Measurements from ENCODE around the gene PDAP1. TPM values are rescaled to one million over a fixed set of nuclear protein-coding genes. Genes with fewer than 3 reads are reported as not detected.

The PDAP1 gene
- total RNA-seq, 1 experiment from 2014 or later: 87.2 TPM

DNA sequence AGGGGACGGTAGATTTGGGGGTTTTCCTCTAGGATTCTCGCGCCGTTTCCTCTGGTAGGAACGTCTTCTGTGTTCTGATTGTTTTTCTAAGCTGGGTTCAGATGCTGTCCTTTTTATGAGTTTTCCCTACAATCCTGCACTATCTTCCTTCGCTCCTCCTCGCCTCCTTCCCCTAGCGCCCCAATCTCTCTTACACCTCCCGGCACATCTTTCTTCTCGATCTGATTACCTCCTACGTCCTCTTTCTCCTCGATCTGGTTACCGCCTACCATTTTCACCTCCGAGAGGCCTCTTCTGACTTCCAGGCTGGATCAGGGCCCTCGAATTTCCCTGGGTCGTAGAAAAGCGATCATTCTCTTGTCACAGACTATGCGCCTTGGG, 785 bp upstream of the PDAP1 start:
- Mint-ChIP-seq H3K9me3 (ENCODE audit: low read depth, unreplicated experiment) (no peaks in the 10 kb centered on the region), H3K36me3 (ENCODE audit: insufficient read depth, unreplicated experiment) (peaks cover 58% of the 10 kb centered on the region), H3K27ac (ENCODE audit: unreplicated experiment) (peak overlapping the region; percentile 89), H3K4me3 (ENCODE audit: low read depth, unreplicated experiment) (peak overlapping the region; percentile 92), H3K4me1 (ENCODE audit: low read depth, unreplicated experiment) (peaks cover 5% of the 10 kb centered on the region), H3K27me3 (ENCODE audit: unreplicated experiment) (no peaks in the 10 kb centered on the region)
- TF ChIP-seq, protein P1, sequence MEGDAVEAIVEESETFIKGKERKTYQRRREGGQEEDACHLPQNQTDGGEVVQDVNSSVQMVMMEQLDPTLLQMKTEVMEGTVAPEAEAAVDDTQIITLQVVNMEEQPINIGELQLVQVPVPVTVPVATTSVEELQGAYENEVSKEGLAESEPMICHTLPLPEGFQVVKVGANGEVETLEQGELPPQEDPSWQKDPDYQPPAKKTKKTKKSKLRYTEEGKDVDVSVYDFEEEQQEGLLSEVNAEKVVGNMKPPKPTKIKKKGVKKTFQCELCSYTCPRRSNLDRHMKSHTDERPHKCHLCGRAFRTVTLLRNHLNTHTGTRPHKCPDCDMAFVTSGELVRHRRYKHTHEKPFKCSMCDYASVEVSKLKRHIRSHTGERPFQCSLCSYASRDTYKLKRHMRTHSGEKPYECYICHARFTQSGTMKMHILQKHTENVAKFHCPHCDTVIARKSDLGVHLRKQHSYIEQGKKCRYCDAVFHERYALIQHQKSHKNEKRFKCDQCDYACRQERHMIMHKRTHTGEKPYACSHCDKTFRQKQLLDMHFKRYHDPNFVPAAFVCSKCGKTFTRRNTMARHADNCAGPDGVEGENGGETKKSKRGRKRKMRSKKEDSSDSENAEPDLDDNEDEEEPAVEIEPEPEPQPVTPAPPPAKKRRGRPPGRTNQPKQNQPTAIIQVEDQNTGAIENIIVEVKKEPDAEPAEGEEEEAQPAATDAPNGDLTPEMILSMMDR (IDR thresholded peaks at IDR 0.05; ENCODE audit: unreplicated experiment): no peak
- TSS peak; percentile 46 for BruUV-seq (replicated peaks)
- intact Hi-C loops (cut with micrococcal nuclease; ENCODE audit: unreplicated experiment): no loop called here
- CTCF ChIA-PET: interaction anchor here (1.2 kb wide), 1 partner anchor 10 kb away, joined by 3 read pairs; no protein-coding TSS in a partner anchor
- no peak for DNase-seq

DNA sequence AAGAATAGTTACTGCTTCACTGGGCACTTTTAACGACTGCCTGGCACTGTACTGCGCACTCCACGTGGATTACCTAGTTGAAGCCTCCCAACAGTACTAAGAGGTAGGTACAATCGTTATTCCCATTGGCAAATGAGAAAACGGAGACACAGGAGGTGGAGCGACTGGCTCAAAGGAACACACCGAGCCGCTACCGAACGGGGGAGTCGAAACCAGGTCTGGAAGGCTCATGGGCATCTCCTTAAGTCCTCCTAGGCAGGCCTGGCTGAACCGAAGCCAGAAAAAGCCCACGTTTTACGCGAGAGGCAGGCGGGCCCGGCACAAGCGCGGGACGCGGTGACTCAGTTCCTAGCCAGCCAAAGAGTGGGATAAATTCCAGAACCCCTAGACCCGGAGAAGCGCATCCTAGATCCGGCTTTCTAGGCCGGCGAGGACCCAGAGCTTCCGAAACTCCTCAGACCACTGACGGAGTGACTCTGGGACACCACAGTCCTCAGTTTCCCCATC, 472 bp downstream of the PDAP1 start:
- TF ChIP-seq, protein P1 (IDR thresholded peaks at IDR 0.05; ENCODE audit: unreplicated experiment): no peak
- H3K9me3 Mint-ChIP-seq (ENCODE audit: low read depth, unreplicated experiment): no peaks in the 10 kb centered on the region
- no peaks in the 10 kb centered on the region for H3K27me3 Mint-ChIP-seq (ENCODE audit: unreplicated experiment)
- CTCF ChIA-PET: interaction anchor here (0.6 to 1.2 kb wide), 2 partner anchors 9 kb away, joined by 3 read pairs; no protein-coding TSS in a partner anchor
- peaks cover 5% of the 10 kb centered on the region for H3K4me1 Mint-ChIP-seq (ENCODE audit: low read depth, unreplicated experiment)
- peak overlapping the region; percentile 89 for H3K27ac Mint-ChIP-seq (ENCODE audit: unreplicated experiment)
- DNase-seq: peak; percentile 10
- peak overlapping the region; percentile 92 for H3K4me3 Mint-ChIP-seq (ENCODE audit: low read depth, unreplicated experiment)
- H3K36me3 Mint-ChIP-seq (ENCODE audit: insufficient read depth, unreplicated experiment): peaks cover 64% of the 10 kb centered on the region
- BruUV-seq (replicated peaks): no TSS peak
- intact Hi-C loops (cut with micrococcal nuclease; ENCODE audit: unreplicated experiment): no loop called here

DNA sequence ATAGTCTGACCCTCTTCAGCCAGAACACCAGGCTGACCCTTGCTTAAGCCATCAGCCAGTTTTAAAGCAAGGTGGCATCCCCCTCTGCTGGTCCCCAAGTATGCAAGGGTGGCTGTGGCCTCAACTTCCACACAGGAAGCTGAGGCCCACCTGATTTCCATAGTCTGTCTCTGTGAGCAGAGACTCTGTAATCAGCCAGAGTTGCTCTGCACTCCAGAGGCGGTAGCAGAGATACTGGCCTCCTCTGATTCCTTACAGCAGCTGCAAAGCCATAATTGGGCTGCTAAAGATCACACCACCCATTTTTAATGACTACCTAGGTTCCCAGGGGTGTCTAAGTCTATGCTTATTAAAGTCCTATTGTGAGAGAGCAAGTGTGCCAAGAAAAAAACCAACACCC, 1.8 kb downstream of the PDAP1 start:
- Mint-ChIP-seq H3K36me3 (ENCODE audit: insufficient read depth, unreplicated experiment) (peaks cover 61% of the 10 kb centered on the region), H3K9me3 (ENCODE audit: low read depth, unreplicated experiment) (no peaks in the 10 kb centered on the region), H3K27me3 (ENCODE audit: unreplicated experiment) (no peaks in the 10 kb centered on the region), H3K4me1 (ENCODE audit: low read depth, unreplicated experiment) (peaks cover 5% of the 10 kb centered on the region), H3K4me3 (ENCODE audit: low read depth, unreplicated experiment) (no peak overlapping the region), H3K27ac (ENCODE audit: unreplicated experiment) (no peak overlapping the region)
- TF ChIP-seq, protein P1 (IDR thresholded peaks at IDR 0.05; ENCODE audit: unreplicated experiment): no peak
- BruUV-seq (replicated peaks): no TSS peak
- intact Hi-C loops (cut with micrococcal nuclease; ENCODE audit: unreplicated experiment): no loop called here
- no peak for DNase-seq
- CTCF ChIA-PET: no interaction called here

DNA sequence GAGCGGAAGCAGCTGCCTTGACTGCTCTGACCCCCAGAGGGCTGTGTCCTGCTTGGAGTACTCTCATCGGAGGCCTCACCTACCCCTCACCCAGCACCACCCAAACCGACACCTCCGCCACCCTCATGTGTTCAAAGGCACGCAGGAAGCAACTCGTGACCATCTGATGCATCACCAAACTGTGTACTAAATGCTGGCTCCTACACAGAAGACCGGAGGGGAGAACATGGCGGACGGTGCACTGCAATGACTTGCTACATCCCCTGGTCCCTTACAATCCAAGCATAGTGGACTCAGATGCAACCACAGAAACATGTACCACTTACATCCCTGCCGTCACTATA, 3.4 kb downstream of the PDAP1 start:
- no peaks in the 10 kb centered on the region for H3K9me3 Mint-ChIP-seq (ENCODE audit: low read depth, unreplicated experiment)
- no peak for DNase-seq
- H3K36me3 Mint-ChIP-seq (ENCODE audit: insufficient read depth, unreplicated experiment): peaks cover 66% of the 10 kb centered on the region
- CTCF ChIA-PET: interaction anchor here (0.7 kb wide), 2 partner anchors 39 to 88 kb away, joined by 4 read pairs; no protein-coding TSS in a partner anchor
- H3K4me1 Mint-ChIP-seq (ENCODE audit: low read depth, unreplicated experiment): no peaks in the 10 kb centered on the region
- H3K27me3 Mint-ChIP-seq (ENCODE audit: unreplicated experiment): no peaks in the 10 kb centered on the region
- BruUV-seq (replicated peaks): no TSS peak
- H3K27ac Mint-ChIP-seq (ENCODE audit: unreplicated experiment): no peak overlapping the region
- intact Hi-C loops (cut with micrococcal nuclease; ENCODE audit: unreplicated experiment): no loop called here
- H3K4me3 Mint-ChIP-seq (ENCODE audit: low read depth, unreplicated experiment): no peak overlapping the region
- TF ChIP-seq, protein P1 (IDR thresholded peaks at IDR 0.05; ENCODE audit: unreplicated experiment): no peak

All from Calu3 (cell line).